Endothelial cell of umbilical vein (primary cell): ENCODE data around the gene FILIP1L.

Source experiments
- EZH2 ChIP-seq: IDR thresholded peaks from 2 replicates; pipeline ENCODE4 v1.6.1; 2012; ENCODE audit warnings: borderline replicate concordance, low read depth, mild to moderate bottlenecking, moderate library complexity, low read length, inconsistent platforms; ENCODE audit not compliant: severe bottlenecking
- MYC ChIP-seq: IDR thresholded peaks from one replicate; pipeline ENCODE4 v1.6.1; 2011; ENCODE audit warnings: mild to moderate bottlenecking, low read depth, low read length
- POLR2A ChIP-seq: IDR thresholded peaks from 2 replicates; pipeline ENCODE4 v1.6.1; 2012; ENCODE audit warnings: low read depth, mild to moderate bottlenecking, control low read depth, low read length
- POLR2AphosphoS5 ChIP-seq: IDR thresholded peaks from 2 replicates; pipeline ENCODE4 v1.6.1; 2012; ENCODE audit warnings: low read depth, mild to moderate bottlenecking, control low read depth, low read length, moderate library complexity; ENCODE audit not compliant: insufficient read depth
- TF ChIP-seq, protein P1 (sequence below), 2 donors: IDR thresholded peaks; 1 replicate in 1 of 2; 2 replicates in 1 of 2; pipeline ENCODE4 v1.5.1; 2011; ENCODE audit warnings: low read length in 2 of 2, mild to moderate bottlenecking in 2 of 2, moderate library complexity in 2 of 2, control low read depth in 1 of 2, inconsistent platforms in 1 of 2, low read depth in 1 of 2; ENCODE audit not compliant: insufficient read depth in 1 of 2; ENCODE audit errors: extremely low read depth in 1 of 2
- TF ChIP-seq, protein P2 (sequence below): IDR thresholded peaks from 2 replicates; pipeline ENCODE4 v1.6.1; 2011; ENCODE audit not compliant: insufficient read depth, insufficient read length

DNA sequence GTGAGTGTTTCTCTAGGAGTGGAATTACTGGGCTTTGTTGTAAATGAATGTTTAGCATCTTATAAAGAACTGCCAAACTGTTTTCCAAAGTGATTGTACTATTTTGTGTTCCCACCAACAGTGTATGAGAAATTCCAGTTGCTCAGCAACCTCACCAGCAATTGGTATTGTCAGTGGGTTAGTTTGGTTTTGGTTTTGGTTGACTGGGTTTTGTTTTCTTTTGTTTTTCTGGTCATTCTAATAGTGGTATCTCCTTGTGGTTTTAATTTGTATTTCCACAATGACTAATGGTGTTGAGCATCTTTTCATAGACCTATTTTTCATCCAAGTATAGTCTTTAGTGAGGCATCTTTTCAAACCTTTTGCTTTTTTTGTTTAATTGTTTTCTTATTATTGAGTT lies 27.1 kb downstream of the FILIP1L start:
- TF ChIP-seq, protein P1, sequence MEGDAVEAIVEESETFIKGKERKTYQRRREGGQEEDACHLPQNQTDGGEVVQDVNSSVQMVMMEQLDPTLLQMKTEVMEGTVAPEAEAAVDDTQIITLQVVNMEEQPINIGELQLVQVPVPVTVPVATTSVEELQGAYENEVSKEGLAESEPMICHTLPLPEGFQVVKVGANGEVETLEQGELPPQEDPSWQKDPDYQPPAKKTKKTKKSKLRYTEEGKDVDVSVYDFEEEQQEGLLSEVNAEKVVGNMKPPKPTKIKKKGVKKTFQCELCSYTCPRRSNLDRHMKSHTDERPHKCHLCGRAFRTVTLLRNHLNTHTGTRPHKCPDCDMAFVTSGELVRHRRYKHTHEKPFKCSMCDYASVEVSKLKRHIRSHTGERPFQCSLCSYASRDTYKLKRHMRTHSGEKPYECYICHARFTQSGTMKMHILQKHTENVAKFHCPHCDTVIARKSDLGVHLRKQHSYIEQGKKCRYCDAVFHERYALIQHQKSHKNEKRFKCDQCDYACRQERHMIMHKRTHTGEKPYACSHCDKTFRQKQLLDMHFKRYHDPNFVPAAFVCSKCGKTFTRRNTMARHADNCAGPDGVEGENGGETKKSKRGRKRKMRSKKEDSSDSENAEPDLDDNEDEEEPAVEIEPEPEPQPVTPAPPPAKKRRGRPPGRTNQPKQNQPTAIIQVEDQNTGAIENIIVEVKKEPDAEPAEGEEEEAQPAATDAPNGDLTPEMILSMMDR (IDR thresholded peaks at IDR 0.05; ENCODE audit: extremely low read depth in 1 of 2, insufficient read depth in 1 of 2, low read depth in 1 of 2, low read length in 2 of 2), result no peak
- no peak for TF ChIP-seq MYC
- no peak for TF ChIP-seq POLR2A
- TF ChIP-seq POLR2AphosphoS5, result no peak
- no peak for TF ChIP-seq EZH2
- TF ChIP-seq, protein P2, sequence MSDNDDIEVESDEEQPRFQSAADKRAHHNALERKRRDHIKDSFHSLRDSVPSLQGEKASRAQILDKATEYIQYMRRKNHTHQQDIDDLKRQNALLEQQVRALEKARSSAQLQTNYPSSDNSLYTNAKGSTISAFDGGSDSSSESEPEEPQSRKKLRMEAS, result no peak
